Urinary bladder (tissue), 4 donors: ENCODE results near the gene FARP2. TPM values are rescaled to one million over a fixed set of nuclear protein-coding genes. Genes with fewer than 3 reads are reported as not detected.

ENCODE experiments used
- DNase-seq: peaks from one replicate; pipeline ENCODE4 v3.0.0-alpha.2; 2015; ENCODE audit errors: extremely low spot score
- H3K27ac ChIP-seq: one replicate; pipeline ENCODE4 v1.5.1; 2013; ENCODE audit warnings: low read depth, mild to moderate bottlenecking, moderate library complexity
- H3K36me3 ChIP-seq: one replicate; pipeline ENCODE4 v1.6.1; 2013; ENCODE audit warnings: mild to moderate bottlenecking, moderate library complexity; ENCODE audit not compliant: insufficient read depth
- H3K4me1 ChIP-seq: one replicate; pipeline ENCODE4 v1.6.1; 2013; ENCODE audit warnings: mild to moderate bottlenecking, moderate library complexity; ENCODE audit not compliant: insufficient read depth
- H3K4me3 ChIP-seq: one replicate; pipeline ENCODE4 v1.5.1; 2013; ENCODE audit warnings: low read depth, low read length
- WGBS: extraction: QIAGEN DNeasy Blood & Tissue Kit; methylation state at CpG from one replicate; pipeline ENCODE4 v1.1.7; 2013; 5-methylcytosine and 5-hydroxymethylcytosine counted together
- polyA plus RNA-seq: library from polyadenylated mRNA; stranded (reverse); fragments of 200-250 nt; gene quantifications from one replicate; pipeline ENCODE4 v1.2.3, GENCODE V29; 2013
- small RNA-seq: library from RNA; depleted of rRNA; stranded (forward); fragments of <200 nt; gene quantifications from one replicate; pipeline ENCODE3, GENCODE V24; 2014
- total RNA-seq: library from RNA; depleted of rRNA; stranded (reverse); fragments of >200 nt; gene quantifications from one replicate; pipeline ENCODE4 v1.2.3, GENCODE V29; 2014
- donor health status: healthy with polysubstance abuse.
- donor health status: healthy.

The FARP2 gene
- total and polyA plus RNA-seq, 2 donors = 16.2 to 51.7 TPM

DNA sequence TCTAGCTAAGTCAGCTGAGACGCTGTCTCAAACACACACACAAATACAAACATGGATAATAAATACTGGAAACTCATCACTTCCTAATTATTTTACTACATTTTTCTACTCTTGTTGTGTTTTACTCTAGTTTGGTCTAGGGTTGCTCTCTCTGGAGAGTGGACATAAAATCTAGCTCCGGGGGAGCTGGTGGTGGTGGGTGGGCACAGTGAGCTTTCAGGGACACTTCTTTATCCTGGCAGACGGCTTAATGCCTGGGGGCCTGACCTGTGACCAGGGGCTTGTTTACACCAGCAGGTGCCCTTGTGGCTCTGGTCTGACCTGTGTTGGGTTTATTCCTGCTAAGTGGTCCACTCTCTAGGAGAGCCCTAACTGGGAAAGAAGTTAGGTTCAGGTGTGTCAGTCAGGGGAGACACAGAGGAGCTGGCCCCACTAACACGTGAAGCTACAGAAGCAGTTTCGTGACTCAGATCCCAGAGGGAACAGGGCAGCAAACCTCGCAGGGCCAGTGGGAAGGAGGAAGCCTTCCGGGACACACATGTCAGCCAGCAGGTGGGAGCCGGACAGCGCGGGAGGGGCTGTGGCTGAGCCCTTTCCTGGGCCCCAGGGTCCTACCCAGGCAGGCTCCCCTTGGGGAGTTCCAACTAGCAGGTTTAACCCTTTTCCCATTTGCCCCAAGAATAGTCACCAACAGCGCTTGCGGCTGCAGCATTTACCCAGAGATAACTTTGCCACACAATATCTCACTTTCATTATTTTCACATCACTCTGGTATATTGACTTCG lies 180.0 kb downstream of the FARP2 start:
- Histone ChIP-seq H3K36me3 (no peaks in the 10 kb centered on the region), H3K27ac (no peak overlapping the region), H3K4me1 (no peaks in the 10 kb centered on the region), H3K4me3 (no peak overlapping the region)
- no peak for DNase-seq
- 56% methylated on average over 13 of the region's 13 CpGs for WGBS

DNA sequence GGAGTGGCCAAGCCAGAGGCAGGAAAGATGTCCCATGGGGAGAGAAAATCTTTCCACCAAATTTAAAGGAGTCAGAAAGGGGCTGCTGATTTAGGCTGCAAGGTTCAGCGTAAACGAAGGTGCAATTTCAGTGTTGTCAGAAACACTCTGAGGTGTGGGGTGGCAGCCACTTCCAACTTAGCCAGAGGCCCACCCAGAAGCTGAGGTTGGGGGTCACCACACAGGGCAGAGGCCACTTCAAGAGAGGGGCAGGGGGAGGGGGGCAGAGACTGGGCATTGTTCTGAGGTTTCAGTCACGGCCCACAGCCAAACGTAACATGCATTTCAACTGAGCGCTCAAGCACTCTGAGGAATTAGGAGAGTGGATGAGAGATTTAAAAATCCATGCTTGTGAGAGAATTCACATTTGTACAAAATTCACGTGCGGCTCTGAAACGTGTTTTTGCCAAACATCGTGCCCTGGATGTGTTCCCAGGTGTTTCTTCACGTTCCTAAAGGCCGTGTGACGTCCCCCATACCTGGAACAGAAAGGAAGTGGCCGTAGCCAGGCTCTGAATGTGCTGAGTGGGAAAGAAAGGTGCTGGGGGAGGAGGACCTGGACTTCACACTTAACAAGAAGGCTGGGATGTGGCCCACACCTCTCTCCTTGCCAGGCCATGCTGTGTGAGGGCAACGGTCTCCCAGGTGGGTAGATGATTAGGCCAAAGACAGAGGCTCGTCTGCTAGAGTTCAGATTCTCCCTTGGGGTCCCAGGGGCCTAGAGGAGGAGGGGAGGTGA lies 182.9 kb downstream of the FARP2 start:
- Histone ChIP-seq H3K36me3 (no peaks in the 10 kb centered on the region), H3K27ac (no peak overlapping the region)
- WGBS = 91% methylated on average over 15 of the region's 15 CpGs

DNA sequence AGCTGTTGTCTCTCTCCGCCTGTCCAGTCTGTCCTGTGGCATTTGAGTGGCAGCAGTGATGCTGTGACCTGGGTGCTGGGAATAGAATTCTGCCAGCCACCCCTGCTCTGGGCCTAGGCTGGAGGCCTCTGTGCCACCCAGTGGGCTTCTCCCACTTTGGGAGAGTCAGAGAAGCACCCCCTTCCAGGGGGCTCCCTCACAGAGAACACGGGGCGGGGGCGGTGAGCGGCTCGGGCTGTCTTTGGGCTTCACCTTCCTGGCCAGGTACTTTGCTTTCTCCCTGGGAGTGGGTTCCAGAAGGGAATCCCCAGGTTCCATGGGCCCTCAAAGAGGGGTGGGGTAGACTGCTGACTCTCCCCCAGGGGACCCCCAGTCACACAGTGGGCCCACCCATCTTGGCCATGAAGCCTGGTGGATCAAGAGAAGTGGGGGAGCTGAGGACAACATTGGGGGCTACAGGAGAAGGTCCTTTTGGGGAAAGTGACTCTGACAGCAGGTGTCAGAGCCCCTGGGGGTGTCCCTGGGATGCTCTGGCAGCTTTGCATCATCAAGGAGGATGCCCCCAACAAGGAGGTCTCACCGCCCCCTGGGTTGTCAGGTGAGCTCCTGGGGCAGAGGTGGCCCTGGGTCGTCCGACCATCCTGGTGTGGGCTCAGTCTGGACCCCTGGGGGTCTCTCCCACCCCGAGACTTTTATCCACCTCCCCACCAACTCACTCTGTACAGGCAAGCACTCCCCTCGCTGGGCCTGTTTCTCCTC lies 183.7 kb downstream of the FARP2 start:
- Histone ChIP-seq H3K4me1 (no peaks in the 10 kb centered on the region), H3K27ac (no peak overlapping the region), H3K4me3 (no peak overlapping the region), H3K36me3 (no peaks in the 10 kb centered on the region)
- no peak for DNase-seq
- 97% methylated on average over 11 of the region's 11 CpGs for WGBS

More for the DNA sequence above, 182.9 kb downstream of the FARP2 start:
- no peak for DNase-seq
- Histone ChIP-seq H3K4me3 (no peak overlapping the region), H3K4me1 (no peaks in the 10 kb centered on the region)

DNA sequence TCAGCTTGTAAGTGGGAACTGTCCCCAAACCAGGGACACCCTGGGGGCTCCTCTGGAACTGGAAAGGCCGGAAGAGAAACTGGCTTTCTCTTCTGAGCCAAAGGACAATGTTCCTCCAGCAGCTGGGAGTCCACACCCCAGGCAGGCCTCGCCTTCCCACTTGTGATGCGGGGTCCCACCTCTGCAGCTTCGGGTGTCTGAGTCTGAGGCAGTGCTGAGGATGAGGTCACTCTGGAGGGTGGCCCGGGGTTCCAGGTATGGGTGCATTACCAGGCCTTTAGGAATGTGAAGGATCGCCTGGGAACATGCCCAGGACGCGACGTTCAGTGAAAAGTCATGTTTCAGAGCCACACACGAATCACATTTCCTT lies 184.3 kb downstream of the FARP2 start:
- DNase-seq = no peak
- no peak overlapping the region for H3K27ac ChIP-seq
- H3K36me3 ChIP-seq = no peaks in the 10 kb centered on the region
- no peaks in the 10 kb centered on the region for H3K4me1 ChIP-seq
- no peak overlapping the region for H3K4me3 ChIP-seq
- 51% methylated on average over 10 of the region's 10 CpGs for WGBS

DNA sequence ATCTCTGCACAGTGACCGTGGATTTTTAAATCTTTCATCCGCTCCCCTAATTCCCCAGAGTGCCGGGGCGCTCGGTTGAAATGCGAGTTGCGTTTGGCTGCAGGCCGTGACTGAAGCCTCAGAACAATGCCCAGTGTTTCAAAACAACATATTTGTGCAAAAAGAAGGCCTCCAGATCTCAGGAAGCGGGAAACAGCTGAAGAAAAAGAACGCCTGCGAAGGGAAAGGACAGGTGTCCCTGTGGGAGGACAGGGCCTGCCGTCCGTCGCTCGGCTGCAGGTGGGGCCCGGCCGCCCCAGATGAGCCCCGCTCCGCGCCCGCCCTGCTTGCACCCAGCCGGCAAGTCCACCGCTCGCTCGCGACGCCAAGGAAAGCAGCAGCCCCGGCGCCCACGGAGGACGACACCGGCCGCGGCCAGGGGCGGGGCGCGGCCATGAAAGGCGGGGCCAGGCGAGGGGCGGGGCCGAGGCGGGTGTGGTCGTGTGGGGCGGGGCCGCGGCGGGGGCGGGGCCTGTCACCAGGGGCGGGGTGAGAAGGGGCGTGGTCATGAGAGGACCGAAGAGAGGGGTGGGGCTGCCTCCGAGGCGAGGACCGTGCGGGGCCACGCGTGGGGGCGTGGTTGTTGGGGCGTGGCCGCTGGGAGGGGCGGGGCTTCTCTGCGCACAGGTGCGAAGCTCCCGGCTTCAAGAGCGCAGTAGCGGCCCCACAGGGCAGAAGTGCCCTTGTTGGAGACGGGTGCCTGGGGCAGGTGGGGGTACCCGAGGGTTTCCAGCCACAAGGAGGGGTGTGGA lies 184.9 kb downstream of the FARP2 start:
- Histone ChIP-seq H3K4me3 (peak overlapping the region; percentile 35), H3K36me3 (no peaks in the 10 kb centered on the region), H3K27ac (no peak overlapping the region), H3K4me1 (no peaks in the 10 kb centered on the region)
- 5% methylated on average over 68 of the region's 68 CpGs for WGBS
- DNase-seq = no peak

DNA sequence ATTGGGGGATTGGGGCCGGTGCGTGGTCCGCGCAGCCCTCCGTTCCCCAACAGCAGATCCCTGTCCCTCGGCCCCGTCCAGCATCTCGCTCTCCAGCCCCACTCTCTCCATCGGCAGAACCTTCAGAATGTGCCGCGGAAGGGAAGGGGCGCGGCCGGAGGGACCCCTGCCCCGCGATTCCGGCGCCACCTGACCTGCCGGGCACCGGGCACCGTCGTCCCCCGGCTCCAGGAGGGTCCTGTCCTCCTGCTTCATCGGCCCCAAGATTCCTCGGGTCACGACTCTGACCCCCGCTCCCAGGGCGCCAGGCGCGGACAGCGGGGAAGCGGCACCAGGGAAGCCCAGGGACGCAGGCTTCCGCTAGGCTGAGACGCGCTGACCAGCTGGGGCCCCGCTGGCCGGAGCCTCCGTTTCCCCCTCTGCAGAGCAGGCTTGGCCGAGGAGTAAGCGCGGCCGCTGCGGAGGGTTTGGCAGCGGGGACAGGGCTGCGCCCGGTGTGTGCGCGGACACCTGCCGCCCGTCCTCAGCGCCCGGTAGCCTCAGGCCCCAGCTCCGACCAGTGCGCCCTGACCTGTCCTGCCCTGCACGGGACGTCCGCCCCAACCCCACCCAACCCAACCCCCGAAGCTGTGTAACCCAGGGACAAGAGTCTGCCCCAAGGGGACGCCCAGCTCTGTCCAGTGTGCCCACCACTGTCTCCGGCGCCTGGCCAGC lies 185.6 kb downstream of the FARP2 start:
- Histone ChIP-seq H3K36me3 (no peaks in the 10 kb centered on the region), H3K27ac (no peak overlapping the region), H3K4me1 (no peaks in the 10 kb centered on the region), H3K4me3 (peak overlapping the region; percentile 35)
- no peak for DNase-seq
- WGBS = 13% methylated on average over 62 of the region's 62 CpGs

DNA sequence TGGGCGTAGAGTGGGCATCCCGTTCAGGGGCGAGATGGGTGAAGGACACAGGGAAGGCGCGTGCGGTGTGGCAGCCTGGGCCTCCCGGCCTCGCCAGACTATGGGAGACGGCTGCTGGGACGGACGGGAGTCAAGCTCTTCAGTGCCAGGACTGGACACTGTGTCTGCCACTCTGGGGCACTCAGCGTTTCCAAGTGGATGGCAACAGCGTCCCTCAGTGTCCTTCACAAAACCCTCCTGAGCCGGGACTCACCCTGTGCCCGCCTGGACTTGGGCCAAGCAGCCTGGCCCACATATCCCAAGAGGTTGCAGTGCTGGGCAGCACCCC lies 186.2 kb downstream of the FARP2 start:
- DNase-seq = no peak
- 74% methylated on average over 15 of the region's 15 CpGs for WGBS
- no peaks in the 10 kb centered on the region for H3K36me3 ChIP-seq
- H3K4me1 ChIP-seq = no peaks in the 10 kb centered on the region
- no peak overlapping the region for H3K4me3 ChIP-seq
- H3K27ac ChIP-seq = no peak overlapping the region

Small RNAs within 50 kb of the gene (small RNA-seq; reads per million reads assigned to genes)
- gene MIR3133 = not detected

Other genes with a start within 250 kb of the FARP2 start
- gene PASK, start 206.8 kb upstream of the FARP2 start, total RNA-seq = 4.8 TPM
- gene PASK, start 206.8 kb upstream of the FARP2 start, polyA plus RNA-seq = 3.6 TPM
- 20.7 TPM for gene PPP1R7, start 205.8 kb upstream of the FARP2 start, total RNA-seq
- gene PPP1R7, start 205.8 kb upstream of the FARP2 start, polyA plus RNA-seq = 83.2 TPM
- gene ANO7, start 167.6 kb upstream of the FARP2 start, total RNA-seq = 0.58 TPM
- gene ANO7, start 167.6 kb upstream of the FARP2 start, polyA plus RNA-seq = 1.2 TPM
- gene HDLBP, start 40.6 kb upstream of the FARP2 start, total RNA-seq = 588 TPM
- 199 TPM for gene HDLBP, start 40.6 kb upstream of the FARP2 start, polyA plus RNA-seq
- 677 TPM for gene SEPTIN2, start 40.4 kb upstream of the FARP2 start, total RNA-seq
- gene SEPTIN2, start 40.4 kb upstream of the FARP2 start, polyA plus RNA-seq = 236 TPM
- gene STK25, start 152.3 kb downstream of the FARP2 start, total RNA-seq = 102 TPM
- gene STK25, start 152.3 kb downstream of the FARP2 start, polyA plus RNA-seq = 166 TPM
- 16.7 TPM for gene BOK, start 202.5 kb downstream of the FARP2 start, total RNA-seq
- gene BOK, start 202.5 kb downstream of the FARP2 start, polyA plus RNA-seq = 95.8 TPM